Measurements from ENCODE around the gene MEN1.

The MEN1 gene

DNA sequence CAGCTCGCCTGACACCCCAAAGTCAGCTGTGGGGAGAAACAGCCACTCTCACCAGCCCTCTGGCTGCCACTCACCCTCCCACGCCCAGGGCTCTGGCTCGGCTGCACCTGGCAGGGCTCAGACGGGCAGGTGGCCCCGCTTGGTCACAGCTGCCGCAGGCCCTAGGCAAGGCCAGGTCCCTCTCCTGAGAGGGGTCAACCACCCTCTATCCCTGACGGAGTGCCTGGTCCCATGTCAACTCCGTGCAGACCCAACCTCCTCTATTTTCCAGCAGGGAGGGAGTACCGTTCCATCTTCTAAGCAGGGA lies 9.2 kb downstream of the MEN1 start:
- DNase-seq, result no peak

DNA sequence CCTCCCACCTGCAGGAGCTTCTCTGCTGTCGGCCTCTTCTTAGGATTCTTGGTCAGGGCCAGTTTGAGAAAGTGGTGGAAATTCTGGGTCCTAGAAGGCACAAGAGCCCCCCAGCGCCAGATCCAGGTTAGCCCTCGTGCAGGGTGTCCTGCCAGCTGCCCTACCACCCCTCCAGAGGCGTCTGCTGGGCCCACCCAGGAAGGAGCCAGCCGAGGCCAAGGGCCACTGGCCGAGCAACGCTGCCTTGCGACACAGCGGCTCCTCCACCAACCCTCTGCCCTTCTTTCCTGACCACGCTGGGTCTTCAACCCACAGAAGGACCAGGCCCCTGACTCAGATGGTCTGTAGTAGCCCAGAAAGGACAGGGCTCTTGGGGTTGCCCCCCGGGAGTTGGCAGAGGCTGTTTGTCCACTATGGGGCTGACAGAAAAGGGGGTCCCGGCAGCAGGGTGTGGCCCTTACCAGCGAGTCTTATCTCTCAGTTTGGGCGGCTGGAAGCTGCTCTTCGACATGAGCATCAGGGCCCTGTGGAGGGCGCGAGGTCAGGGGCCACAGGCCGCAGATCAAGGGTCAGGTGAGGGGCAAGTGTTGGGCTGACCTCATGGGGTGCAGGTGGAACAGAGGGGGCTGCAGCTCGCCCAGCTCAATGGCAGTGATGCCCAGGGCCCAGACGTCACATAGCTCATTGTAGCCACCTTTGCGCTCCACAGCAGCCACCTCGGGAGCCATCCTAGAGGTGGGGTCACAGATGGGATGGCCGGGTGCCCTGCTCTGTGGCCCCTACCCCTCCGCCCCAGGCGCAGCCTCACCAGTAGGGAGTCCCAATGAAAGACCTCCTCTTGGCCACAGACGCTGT lies 9.8 kb downstream of the MEN1 start:
- no peak for DNase-seq

DNA sequence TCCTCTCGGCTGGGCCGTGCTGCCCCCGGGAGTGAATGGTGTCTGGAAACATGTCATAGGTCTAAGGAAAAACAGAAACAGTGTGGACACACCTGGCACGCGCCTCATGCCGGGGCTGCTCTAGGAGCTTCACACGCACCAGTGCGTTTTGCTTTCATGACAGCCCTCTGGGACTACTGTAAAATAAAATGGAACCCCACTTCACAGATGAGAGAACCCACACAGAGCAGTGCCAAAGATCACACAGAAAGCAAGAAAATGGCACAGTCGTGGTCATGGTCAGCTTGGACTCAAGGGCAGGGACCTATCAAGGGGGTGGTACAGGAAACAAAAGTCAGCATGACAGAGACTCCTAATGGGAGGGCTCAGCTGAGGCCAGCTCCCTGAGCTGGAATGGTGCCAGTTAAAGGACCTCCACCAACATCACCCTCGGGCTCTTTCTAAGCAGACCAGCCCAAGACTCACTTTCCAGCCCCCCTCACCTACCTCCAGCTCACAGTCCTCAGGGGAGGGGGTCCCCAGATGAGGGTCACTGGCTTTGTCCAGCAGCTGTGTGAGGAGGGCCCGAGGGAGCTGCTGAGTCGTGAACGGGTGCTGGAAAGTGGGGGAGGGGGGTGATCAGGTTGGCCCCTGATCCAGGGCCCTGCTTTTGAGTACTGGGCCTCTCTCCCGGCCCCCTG lies 10.6 kb downstream of the MEN1 start:
- no peak for DNase-seq

DNA sequence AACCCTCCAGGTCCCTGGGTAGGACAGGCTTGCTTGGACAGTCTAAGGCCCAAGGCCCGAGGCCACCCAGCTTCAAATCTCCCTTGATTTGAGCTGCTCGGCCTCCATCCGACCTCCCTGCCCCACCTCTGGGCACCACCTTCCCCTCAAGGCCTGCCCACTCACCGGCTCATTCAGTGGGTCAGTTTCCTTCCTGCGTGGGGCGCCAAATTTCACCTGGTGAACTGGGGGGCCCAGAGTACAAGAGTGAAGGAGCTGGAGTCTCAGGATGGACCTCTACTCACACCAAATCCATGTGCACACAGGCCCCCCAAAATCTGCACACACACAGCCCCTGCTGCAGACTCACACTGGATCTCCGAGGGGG lies 11.1 kb downstream of the MEN1 start:
- DNase-seq, result no peak

DNA sequence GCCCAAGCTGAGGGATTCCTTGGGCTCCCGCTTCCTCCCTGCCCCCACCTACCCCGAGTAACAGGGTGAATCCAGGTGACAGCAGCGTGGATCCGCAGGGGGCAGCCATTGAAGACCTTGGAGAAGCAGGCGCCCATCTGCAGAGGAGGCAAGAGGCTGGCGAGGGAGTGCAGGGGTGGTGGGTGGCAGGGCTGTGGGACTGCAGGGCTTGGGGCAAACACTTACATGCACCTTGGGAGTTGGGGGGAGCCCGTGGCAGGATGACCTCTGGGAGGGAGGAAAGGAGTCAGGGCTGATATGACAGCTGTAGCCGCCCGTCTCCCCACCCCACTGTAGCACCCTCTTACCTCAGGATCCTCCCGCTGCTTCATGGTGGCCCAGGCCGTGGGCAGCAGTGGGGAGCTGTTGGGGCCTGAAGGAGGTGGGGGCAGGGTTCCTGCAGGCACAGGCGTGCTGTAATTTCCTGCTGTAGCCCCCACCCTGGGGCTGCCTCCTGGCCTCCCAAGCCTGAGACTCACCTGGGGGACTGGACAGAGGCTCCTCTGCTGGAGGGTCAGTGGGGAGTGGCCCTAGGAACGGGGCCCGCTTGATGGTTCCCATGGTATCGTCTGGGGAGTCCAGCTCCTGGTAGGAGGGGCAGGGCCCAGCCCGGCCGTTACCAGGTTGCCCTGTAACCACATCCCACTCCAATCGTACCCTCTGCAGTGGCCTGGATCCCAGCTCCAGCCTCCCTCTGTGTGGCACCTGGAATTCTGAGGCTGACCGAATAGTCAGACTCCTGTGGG lies 13.4 kb downstream of the MEN1 start:
- DNase-seq, result no peak

DNA sequence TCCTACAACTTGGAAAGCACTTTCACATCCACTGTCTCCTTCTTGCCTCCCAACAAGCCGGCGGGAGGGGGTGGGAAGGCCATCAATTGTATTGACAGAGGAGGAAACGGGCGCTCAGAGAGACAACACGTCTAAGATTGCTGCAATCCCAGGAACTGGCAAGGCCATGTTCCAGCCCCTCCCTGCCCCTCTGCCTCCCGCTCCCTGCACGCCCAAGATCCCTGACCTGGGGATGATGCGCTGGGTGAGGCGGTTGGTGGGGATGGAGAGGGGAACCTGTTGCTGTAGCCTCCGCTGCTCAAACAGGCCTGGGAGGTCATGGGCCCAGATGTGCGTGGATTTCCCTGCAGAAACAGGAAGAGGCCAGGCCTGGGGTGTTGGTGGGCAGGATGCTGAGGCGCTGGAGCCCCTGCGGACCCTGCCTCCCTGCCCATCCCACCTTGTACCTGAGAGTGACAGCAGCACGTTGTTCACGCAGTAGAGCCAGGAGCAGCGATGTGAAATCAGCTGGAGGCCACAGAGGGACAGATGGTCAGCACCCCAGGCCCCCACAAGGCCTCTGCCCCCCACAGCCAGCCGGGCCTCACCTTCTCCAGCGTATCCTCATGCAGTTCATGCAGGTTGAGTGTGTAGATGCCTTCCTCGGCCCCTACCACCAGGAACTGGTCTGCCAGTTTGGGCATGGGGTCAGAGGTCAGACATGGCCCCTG lies 14.1 kb downstream of the MEN1 start:
- no peak for DNase-seq

DNA sequence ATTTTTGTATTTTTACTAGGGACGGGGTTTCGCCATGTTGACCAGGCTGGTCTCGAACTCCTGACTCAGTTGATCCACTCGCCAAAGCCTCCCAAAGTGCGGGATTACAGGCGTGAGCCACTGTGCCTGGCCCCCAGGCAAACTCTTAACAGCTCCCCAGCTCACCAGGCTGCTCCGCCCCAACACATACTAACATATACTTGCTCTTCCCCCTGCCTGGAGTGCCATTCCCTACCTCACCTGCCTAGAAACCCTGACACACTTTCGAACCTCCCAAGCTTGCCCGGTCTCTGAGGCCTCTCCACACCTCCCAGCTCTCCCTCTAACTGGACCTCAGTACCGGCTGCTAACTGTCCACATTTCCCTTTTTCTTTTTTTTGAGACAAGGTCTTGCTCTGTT lies 15.8 kb downstream of the MEN1 start:
- DNase-seq, result no peak

DNA sequence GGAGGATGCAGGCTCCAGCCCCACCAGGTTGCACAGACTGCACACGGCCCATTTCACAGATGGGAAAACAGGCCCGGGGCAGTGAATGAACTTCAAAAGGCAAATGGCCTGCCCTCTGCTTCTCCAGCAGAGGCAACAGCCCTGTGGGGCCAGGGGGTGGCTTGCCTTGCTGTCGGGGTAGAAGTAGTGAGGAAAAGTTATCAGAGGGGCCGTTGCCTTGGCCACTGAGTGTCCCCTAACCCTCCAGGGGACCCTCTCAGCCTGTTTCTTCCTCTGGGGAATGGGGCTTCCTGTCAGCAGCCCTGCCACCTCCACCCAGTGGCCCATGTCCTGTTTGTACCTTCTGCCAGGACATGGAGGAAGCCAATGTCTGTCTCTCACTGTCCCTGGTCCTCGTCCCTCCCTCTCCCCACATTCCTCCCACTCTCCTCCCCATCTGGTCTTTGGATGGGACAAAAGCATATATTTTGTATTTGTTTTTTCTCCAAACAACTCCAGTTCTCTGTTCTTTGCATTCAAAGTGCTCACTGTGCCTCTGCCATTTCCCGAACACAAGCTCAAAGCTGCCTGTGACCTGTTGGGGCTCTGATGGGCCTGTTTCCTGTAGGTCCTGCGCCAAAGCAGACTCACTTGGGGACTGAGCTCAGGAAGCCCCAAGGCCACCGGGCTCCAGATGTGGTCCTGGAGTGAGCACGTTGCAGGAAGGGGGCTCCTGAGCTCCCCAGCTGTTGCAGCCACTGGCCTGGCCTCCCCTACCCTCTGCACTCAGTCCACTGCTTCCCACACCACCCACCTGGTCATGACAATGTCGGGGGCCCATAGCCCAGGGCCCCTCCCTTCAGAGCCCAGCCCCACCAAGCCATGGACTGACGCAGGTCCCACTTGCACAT lies 16.8 kb downstream of the MEN1 start:
- no peak for DNase-seq

DNA sequence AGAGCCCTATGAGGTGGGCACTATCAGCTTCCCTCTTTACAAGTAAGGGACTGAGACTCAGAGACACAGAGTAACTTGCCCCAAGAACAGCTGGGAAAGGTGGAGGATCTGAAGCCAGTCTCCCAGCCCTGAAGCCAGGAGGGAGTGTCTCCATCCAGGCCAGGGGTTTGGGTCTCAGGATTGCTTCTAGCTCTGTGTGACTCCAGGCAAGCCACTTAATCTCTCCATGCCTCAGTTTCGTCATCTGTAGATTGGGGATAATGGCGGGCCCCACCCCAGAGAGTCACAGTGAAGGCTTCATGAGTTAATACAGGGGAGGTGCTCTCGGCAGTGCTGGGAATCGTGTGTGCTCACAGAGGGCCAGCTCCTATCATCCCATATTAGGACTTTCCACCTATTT lies 17.9 kb downstream of the MEN1 start:
- no peak for DNase-seq

DNA sequence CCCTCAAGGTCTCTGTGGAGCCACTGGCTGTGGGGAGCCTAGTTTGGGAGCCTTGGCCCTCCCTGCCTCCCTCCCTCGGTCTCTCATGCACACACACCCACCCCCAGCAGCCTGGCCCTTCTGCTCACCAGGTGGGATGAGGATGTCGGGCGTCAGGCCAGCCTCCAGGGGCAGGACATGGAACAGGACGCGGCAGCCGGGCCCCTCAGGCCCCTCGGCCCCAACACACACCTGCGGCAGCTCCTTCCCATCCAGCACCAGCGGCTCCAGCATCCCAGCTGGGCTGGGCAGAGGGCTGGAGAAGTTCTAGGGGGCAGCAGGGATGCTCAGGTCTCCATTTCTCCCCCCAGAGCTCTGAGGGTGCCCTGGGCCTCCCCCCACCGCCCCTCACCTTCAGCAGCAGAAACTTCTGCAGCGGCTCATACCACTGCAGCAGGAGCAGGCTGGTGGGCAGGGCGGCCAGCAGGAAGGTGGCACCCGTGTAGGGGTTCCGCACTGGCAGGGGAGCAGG lies 18.5 kb downstream of the MEN1 start:
- no peak for DNase-seq

DNA sequence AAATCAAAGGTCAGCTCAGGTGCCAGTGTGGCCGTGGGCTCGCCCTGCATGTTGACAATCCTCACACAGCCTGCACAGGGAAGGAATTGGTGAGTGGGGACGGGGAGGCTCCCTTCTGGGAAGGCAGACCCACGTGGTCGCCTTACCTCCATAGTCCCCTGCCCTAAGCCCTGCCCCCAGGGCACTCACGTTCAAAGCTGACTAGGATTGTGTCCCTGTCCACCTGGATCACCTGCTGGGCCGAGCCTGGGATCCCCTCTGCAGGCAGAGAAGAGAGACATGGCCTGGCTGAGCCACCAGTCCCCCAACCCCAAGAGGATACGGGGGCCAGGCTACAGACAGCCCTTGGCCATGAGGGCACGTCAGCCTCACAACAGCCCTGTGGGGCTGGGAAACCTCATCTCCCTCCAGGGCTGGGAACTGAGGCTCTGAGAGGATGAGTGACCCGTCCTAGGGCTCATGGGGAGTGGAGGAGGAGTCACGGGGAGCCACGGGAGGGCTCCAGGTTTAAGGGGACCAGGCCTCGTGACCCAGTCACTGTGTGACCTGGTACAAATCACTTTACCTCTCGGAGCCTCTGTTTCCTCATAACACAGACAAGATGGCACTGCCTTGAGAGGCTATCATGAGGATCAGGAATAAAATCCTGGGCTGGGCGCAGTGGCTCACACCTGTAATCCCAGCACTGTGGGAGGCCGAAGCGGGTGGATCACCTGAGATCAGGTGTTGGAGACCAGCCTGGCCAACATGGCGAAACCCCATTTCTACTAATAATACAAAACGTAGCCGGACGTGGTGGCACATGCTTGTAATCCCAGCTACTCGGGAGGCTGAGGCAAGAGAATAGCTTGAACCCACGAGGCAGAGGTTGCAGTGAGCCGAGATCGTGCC lies 19.9 kb downstream of the MEN1 start:
- DNase-seq, result no peak

DNA sequence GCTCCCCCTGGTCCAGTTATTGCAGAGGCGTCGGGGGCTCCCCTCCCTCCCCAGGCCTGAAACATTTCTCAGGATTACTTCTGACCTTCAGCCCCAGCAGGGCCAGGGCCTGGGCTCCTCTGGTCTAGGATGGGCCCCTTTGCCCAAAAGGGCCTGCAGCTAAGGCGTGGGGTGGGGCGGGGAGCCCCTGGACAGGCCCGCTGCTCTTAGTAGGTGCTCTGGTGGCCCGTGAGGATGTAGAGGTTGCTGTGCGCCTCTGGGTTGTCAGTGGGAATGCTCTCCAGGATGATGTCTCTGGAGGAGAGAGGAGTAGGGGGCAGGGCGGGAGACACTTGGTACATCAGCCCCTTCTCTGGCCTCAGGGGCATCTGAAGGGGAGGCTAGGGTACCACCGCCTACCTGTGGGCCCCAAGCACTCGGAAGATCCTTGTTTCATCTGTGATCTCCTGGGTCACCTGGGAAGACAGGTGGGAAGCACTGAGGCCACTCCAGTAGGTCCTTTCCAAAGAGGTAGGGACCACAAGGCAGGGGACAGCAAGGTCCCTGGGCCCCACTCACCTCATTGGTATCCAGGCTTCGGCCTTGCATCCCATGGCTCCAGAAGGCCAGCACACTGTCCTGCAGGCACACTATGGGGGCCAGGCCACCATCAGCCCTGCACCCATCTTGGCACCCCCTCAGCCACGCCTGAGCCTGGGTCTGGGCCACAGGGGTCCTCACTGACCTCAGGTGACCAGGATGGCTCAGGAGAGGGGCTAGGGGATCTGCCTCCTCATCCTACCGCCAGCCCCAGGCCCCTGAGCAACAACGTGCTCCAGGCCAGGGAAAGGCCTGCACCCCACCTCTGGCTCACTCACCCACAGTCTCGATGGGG lies 20.8 kb downstream of the MEN1 start:
- DNase-seq, result no peak

DNA sequence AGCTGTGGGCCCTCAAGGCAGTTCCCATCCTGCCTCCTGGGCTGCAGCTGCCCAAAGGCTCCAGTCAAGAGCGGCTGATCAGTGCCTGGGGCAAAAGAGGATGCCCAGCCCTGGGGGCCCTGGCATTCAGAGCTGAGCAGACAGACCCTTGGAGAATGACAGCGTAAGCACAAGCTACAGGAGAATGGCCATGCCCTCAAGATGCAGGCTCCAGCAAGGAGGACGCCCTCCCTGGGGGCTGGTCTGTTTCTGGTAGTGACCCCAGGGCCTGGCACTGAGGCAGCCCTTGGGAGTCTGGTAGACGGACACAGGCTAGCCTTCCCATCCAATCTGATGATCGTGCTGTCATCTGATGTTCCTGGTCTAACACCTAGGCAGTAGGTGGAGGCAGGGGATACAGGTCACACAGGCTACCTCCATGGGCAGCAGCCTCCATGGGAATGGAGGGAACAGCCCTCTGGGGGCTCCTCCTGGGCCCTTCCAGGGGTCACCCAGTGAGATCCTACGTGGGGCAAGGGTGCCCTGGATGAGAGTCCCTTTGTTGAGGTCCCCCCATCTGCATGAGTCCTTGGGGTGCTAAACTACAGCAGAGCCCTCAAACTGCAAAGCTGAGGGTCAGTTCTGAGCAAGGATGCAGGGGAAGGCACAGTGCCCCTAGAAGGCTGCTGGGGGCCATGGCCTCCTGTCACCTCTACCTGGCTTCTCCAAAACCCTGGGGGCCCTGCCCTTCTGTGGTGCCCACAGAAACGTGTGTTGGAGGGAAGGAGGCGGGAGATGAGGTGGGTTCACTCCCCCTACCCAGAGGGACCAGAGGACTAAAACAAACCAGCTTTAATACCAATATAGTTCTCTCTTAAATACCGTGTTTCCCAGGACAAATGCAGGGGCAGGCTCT lies 21.8 kb downstream of the MEN1 start:
- no peak for DNase-seq

DNA sequence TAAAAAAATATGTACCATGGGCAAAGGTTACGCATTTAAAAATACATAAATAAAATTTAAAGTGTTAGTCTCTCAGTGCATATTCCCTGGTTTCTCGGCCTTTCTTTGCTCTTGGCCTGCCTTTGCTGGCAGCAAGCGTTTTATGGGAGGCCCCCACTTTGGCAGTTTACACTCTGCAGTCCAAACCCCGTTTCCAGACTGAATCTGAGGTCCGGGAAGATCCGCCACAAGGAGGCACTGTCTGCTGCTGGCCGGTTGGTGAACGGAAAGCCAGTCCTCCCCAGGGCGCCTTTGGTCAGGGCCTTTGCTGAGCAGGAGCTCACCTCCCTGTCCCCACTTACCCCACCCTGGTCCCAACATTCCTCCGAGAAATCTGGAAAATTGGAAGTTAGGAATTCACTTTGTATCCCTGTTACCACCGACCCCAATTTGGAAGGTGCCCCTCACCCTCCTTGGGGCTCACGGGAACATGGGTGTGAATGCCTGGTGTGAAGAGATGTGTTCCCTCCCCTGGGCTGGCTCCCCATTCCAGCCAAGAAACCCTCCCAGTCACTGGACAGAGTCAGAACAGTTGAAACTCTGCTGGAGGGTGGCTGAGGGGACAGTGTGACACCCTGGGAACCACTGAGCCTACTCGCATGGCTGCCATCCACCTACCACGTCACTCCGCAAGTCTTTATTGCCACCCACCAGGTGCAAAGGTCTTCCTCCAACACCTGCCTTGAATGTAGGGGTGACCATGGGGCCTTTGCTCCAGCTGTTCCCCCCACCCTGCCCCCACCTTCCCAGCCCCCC lies 22.6 kb downstream of the MEN1 start:
- peak; percentile 67 to 72 for DNase-seq

DNA sequence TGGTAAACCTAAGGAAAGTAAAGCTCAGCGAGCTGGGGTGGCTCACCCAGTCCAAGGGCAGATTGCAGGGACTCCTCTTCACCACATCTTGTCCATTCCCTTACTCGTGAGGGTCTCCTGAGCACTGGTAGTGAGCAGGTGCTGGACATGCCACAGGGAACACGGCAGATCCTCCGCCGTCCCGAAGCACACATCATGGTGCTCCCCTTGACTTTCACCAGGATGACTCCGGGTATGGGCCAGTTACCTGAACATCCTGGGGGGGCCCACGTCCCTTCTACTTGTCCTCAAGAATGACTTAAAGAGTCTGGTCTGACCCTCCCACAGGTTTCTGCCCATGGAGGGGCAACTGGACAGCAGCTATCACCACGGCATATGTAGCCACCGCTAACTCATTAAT lies 24.0 kb downstream of the MEN1 start:
- DNase-seq, result no peak

DNA sequence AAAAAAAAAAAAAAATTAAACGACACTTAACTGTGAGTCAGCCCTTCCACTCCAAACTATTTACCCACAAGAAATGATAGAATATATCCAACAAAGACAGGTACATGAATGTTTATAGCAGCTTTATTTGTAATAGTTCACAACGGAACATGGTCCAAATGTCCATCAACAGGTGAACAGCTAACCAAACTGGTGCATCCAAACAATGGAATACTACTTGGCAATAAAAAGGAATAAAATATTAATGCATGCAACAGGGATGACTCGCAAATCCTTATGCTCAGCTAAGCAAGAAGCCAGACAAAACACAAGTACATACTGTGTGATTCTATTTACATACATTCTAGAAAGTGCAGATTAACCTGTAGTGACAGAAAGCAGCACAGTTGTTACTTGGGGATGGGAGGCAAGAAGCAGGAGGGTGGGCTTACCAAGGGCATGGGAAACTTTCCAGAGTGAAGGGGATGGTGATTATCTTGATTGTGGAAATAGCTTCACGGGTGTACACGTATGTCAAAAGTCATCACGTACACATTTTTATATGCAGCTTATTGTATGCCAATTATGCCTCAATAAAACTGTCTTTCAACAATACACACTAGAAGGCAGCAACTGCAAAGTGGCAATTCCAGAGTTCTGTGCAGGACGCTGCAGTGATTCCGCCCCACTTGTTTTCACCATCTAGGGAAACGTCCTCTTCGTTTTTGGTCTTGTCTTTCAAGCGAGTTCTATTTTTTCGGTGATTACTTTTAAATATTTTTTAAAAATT lies 25.4 kb downstream of the MEN1 start:
- no peak for DNase-seq
